HG03066 (cell line): ENCODE data around the gene TRIM52.
"Not testable (repeated sequence)": the region's sequence is repeated elsewhere in the genome, so short reads cannot be mapped to it uniquely, and the experiment has no call there.

Experiments
- ATAC-seq: cut with Tn5 transposase; IDR thresholded peaks from one replicate; pipeline ENCODE4 v1.9.1; 2021; ENCODE audit warnings: low read depth; ENCODE audit not compliant: unreplicated experiment

The TRIM52 gene

DNA sequence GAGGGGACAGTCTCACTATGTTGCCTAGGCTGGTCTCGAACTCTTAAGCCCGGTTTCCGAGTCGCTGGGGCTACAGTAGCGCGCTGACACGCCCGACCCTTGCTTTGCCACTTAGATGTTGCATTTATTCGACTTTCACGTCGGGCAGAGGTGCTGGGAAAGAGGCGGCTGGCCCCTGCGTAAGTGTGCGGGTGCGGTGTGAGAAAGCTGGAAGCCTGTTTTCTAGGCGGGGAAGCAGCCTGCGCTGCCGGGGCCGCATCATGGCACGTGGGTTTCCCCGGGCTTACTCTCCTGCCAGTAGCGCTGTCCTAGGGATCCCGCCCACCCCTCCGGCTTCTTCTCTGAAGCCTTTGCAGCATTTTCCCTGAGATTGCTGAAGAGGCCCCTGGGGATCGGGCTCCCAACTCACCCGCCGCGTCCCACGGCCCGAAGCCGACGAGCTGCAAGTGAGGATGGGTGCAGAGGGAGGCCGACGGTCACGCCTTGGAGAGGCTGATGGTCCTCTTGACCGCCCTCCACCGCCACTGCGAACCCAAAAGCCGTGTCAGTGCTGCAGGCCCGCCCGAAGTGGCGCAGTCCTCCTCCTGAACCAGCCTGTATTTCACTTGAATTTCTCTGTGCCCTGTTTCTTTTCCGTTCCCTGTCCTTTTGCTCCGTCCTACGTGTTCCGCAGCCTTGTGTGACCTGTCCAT lies 43.7 kb downstream of the TRIM52 start:
- peak; percentile 20 for ATAC-seq

DNA sequence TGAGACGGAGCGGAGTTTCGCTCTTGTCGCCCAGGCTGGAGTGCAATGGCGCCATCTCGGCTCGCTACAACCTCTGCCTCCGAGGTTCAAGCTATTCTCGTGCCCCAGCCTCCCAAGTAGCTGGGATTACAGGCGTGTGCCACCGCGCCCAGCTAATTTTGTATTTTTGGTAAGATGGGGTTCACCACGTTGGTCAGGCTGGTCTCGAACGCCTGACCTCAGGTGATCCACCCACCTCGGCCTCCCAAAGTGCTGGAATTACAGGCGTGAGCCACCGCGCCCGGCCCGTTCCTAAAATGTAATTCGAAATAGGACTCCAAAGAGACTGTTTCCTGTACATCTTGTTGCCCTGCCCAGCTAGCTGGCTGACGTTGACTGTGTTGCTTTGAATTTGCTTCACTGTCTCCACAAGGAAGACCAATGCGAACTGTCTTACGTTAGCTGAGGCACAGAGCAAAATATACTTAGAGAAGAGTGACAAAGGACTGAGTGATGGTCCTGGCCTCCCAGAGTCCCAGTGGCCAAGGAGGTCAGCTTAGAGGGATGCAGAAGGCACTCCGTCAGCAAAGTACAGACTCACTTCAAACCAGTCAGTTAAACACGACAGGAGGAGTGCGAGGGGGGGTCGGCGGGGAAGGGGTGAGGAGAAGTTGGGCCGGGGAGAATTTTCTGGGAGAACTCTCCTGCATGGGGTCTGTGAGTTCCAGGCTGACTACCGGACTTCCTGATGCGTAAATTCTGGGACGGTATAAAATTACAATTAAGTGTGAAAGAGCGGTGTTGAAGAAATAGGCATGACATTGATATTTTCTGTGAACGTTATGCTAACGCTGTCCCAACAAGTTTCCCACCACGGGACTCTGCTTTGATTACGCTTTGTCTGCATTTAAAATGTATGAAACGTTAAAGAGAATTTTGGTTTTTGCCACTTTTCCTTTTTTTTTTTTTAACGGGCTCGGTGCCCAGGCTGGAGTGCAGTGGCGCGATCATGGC lies 44.6 kb downstream of the TRIM52 start:
- ATAC-seq = no peak

DNA sequence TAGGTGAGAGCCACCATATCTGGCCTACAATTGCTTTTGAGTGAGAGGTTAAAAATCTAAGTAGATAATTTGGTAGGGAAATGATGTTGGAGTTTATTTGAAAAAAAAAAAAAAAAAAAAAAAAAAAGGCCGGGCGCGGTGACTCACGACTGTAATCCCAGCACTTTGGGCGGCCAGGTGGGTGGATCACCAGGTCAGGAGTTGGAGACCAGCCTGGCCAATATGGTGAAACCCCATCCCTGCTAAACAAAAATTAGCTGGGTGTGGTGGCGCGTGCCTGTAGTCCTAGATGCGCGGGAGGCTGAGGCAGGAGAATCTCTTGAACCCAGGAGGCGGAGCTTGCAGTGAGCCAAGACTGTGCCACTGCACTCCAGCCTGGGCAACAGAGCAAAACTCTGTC lies 46.7 kb downstream of the TRIM52 start:
- not testable (repeated sequence) for ATAC-seq

DNA sequence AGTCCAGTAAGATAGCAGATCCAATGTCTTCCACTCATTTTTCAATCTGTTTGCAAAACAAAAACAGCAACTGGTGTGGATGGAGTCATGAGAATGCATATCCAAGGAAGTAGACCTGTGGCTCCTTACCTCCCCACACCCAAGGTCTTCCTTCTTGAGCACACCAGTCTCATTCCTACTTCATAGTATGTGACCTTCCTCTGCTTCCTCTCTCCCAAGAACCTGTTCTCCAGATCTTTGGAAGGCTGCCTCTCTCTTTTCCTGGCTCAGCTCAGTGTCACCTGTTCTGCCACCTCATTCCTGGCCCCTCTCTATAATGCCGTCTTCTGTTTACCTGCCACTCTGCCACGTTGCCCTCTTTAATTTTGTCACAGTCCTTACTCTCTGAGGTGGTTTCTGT lies 48.0 kb downstream of the TRIM52 start:
- no peak for ATAC-seq

DNA sequence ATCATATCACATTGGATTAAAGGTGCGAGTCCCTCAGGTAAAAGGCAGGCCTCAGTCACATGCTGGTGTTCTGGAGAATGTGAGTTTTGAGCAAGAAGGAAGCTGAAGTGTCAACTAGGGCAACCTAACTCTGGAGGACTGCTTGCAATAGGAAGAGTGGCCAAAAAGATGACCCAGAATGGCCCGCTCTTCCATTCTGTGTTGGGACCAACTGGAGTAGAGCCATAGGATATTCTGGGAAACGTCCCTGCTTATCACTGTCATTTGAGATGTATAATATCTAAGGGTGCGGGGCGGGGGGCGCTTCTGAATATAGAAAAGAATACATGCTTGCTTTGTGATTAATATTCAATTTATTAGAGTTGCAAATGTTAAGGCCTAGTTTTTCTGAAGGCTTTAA lies 48.9 kb downstream of the TRIM52 start:
- no peak for ATAC-seq

DNA sequence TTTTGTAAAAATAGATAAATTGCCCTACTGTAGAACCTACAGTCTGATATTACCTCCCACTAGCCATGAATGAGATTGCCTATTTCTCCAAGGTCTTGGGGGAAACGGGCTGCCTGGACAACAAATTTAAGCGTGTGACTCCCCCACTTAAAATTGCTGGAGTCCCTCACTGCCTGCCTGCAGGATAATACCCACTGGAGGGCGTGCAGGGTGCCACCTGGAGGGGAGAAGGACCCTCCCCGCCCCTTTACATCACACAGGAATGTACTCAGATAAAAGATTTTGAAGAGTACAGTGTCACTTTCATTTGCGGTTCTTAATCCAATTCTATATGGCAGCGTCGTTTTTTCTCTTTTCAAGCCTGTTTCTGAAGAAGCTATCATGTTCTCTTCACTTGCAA lies 49.7 kb downstream of the TRIM52 start:
- ATAC-seq = no peak

DNA sequence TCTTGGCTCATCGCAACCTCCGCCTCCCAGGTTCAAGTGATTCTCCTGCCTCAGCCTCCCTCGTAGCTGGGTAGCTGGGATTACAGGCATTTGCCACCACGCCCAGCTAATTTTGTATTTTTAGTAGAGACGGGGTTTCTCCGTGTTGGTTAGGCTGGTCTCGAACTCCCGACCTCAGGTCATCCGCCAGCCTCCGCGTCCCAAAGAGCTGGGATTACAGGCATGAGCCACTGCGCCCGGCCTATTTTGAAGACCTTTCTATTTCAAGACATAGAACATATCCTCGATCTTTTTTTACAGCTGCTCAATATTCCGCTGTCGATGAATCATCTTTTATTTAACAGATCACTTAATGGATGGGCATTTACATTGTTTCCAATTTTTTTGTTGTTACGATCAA lies 50.2 kb downstream of the TRIM52 start:
- ATAC-seq = not testable (repeated sequence)

DNA sequence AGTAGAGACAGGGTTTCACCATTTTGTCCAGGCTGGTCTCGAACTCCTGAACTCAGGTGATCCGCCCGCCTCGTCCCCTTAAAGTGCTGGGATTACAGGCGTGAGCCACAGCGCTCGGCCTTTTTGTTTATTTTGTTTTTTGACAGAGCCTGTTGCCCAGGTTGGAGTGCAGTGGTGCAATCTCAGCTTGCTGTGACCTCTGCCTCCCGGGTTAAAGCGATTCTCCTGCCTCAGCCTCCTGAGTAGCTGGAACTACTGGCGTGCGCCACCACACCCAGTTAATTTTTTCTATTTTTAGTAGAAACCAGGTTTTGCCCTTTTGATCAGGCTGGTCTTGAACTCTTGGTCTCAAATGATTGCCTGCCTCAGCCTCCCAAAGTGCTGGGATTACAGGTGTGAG lies 50.8 kb downstream of the TRIM52 start:
- ATAC-seq = not testable (repeated sequence)

DNA sequence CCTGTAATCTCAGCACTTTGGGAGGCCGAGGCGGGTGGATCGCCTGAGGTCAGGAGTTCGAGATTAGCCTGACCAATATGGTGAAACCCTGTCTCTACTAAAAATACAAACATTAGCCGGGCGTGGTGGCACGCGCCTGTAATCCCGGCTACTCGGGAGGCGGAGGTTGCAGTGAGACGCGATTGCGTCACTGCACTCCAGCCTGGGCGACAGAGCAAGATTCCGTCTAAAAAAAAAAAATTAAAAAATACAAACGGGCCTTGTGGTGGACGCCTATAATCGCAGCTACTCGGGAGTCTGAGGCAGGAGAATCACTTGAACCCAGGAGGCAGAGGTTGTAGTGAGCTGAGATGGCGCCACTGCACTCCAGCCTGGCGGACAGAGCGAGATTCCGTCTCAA lies 51.9 kb downstream of the TRIM52 start:
- not testable (repeated sequence) for ATAC-seq

DNA sequence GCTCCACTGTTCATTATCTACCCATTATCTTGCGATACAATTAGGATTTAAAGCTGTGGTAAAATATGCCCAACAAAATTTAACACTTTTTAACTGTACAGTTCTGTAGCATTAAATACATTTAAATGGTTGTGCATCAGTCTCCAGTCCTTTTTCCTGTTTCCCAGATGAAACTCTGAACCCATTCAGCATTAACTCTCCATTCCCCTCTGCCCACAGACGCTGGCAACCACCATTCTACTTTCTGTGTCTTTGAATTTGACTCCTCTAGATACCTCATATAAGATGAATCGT lies 53.0 kb downstream of the TRIM52 start:
- no peak for ATAC-seq

DNA sequence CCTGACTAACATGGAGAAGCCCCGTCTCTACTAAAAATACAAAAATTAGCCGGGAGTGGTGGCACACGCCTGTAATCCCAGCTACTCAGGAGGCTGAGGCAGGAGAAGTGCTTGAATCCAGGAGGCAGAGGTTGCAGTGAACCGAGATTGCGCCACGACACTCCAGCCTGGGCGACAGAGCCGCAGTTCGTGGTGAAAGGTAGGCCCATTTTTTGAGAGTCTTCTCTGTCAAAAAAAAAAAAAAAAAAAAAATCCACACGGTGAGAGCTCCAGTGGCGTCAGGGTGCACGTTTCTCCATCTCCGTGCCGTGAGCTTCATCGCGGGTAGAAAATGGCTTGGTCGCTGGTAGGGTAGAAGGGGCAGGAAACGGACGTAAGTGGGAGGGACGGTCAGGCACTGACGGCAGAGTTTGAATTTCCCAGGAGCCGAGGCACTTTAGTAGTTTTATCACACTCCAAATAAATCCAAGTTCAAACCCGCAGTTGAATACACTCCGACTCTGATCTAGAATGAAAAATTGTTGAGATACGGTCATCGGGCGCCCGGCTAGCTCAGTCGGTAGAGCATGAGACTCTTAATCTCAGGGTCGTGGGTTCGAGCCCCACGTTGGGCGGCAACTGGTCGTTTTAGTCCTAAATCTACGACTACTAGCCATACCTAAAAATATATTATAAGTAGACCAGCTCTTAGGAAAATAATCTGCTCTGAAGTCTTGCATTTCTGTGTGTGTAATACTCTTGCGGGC lies 53.6 kb downstream of the TRIM52 start:
- ATAC-seq = no peak

DNA sequence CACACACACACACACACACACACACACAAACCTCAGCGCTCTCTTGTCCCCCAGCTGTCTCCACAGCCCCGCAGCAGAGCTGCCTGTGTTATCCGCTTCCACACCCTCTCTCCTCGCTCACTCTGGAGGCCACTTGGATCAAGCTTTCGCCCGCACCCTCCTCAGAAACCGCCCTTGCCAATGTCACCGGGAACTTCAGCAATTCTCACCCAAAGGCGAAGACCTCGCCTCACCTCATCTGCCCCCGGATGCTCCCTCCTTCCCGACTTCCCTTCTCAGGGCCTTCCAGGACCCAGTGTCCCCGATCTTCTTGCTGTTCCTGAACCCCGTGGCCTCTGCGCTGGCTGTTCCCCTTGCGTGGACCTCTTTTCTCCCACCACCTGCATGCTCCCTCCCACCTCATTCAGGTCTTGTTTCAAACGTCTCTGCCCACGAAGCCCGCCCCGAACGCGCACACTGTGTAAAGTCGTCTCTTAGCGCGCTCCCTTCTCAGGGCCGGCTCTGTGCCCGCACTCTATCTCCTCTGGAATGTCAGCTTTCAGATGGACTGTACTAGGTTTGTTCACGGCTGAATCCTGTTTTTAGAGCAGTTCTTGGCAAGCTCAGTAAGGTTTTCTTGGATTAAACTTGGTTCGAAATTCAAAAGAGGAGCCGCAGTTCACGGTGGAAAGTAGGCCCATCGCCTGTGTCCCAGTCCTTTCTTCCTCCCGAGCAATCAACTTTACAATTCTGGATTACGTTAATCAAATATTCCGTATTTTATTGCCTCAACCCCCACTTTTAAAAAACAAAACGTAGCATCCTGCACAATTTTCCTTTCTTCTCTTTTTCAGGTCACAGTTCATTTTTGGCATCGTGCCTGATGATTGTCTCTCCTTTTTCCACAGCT lies 54.9 kb downstream of the TRIM52 start:
- ATAC-seq = no peak
